Lung (tissue), 12 donors: Measurements from ENCODE around the gene DIP2B. TPM values are rescaled to one million over a fixed set of nuclear protein-coding genes. Genes with fewer than 3 reads are reported as not detected.

Source experiments
- ATAC-seq: fragments of 200-7000 bp; cut with Tn5 transposase; one replicate; pipeline ENCODE4 v1.9.1; 2020; ENCODE audit warnings: moderate number of reproducible peaks; ENCODE audit not compliant: insufficient read depth, low FRiP score
- DNase-seq, 3 donors: peaks; one replicate each; pipeline ENCODE4 v3.0.0-alpha.2; 2013 to 2017
- H3K27ac ChIP-seq, 2 donors: one replicate each; pipeline ENCODE4 v1.5.1; 2013; ENCODE audit warnings: mild to moderate bottlenecking in 2 of 2, moderate library complexity in 2 of 2, control low read depth in 1 of 2, inconsistent platforms in 1 of 2, low read depth in 1 of 2, low read length in 1 of 2
- H3K27me3 ChIP-seq, 3 donors: one replicate each; pipeline ENCODE4 v1.5.1; 2013; ENCODE audit warnings: low read length in 2 of 3; ENCODE audit not compliant: control insufficient read depth in 3 of 3, insufficient read depth in 3 of 3
- H3K36me3 ChIP-seq, 4 donors: one replicate each; pipeline ENCODE4 v1.5.1; 2013; ENCODE audit warnings: low read length in 4 of 4, mild to moderate bottlenecking in 1 of 4, moderate library complexity in 1 of 4; ENCODE audit not compliant: control insufficient read depth in 4 of 4, insufficient read depth in 4 of 4
- H3K4me1 ChIP-seq, 5 donors: one replicate each; pipeline ENCODE4 v1.5.1; 2013; ENCODE audit warnings: low read length in 5 of 5, mild to moderate bottlenecking in 2 of 5, moderate library complexity in 1 of 5; ENCODE audit not compliant: control insufficient read depth in 5 of 5, insufficient read depth in 5 of 5
- H3K4me3 ChIP-seq: one replicate; pipeline ENCODE4 v1.5.1; 2013; ENCODE audit warnings: mild to moderate bottlenecking, control low read depth, moderate library complexity
- H3K9ac ChIP-seq, 2 donors: one replicate each; pipeline ENCODE4 v1.5.1; 2013; ENCODE audit warnings: low read length in 2 of 2, control low read depth in 1 of 2; ENCODE audit not compliant: insufficient read depth in 1 of 2
- H3K9me3 ChIP-seq, 4 donors: one replicate each; pipeline ENCODE4 v1.5.1; 2013; ENCODE audit warnings: low read length in 3 of 4, mild to moderate bottlenecking in 1 of 4, moderate library complexity in 1 of 4; ENCODE audit not compliant: control insufficient read depth in 4 of 4, insufficient read depth in 3 of 4
- CTCF ChIP-seq: IDR thresholded peaks from 2 replicates; pipeline ENCODE4 v1.5.1; 2012; ENCODE audit warnings: mild to moderate bottlenecking; ENCODE audit errors: control extremely low read depth, extremely low read depth
- WGBS, 2 donors: extraction: QIAGEN DNeasy Blood & Tissue Kit; methylation state at CpG; one replicate each; pipeline ENCODE4 v1.1.7; 2013; 5-methylcytosine and 5-hydroxymethylcytosine counted together
- polyA plus RNA-seq, 2 donors: library from polyadenylated mRNA; stranded (reverse); fragments of 200-250 nt; gene quantifications; one replicate each; pipeline ENCODE4 v1.2.1, GENCODE V29; 2013
- total RNA-seq, 2 donors: library from RNA; depleted of rRNA in 1 of 2; stranded (reverse); fragments of >200 nt in 1 of 2; gene quantifications; one replicate each; pipeline ENCODE4 v1.2.1, GENCODE V29; 2014 to 2021
- donor health status: control.
- donor health status: control.
- donor health status: Bipolar disorder and iron deficiency.
- donor health status: healthy.
- donor health status: DM: yes; HTN: yes; CAD: no.

The DIP2B gene
- total and polyA plus RNA-seq, 4 donors, result 4.2 to 55.8 (median 18.6) TPM

GRCh38 chr12:50606675-50607375, 102.0 kb downstream of the DIP2B start:
- Histone ChIP-seq H3K9ac (no peak overlapping the region), H3K27me3 (no peaks in the 10 kb centered on the region), H3K4me1 (peaks cover 0 to 7% (median 2%) of the 10 kb centered on the region in 5 donors), H3K9me3 (no peaks in the 10 kb centered on the region), H3K4me3 (no peak overlapping the region), H3K27ac (no peak overlapping the region), H3K36me3 (peaks cover 0 to 3% (median 0%) of the 10 kb centered on the region in 4 donors)
- DNase-seq (no peak), ATAC-seq (no peak)
- no peak for TF ChIP-seq CTCF
- WGBS, 2 donors, result 84 to 95% methylated on average over 5 of the region's 5 CpGs

- H3K27me3 ChIP-seq, result no peaks in the 10 kb centered on the region
- H3K9me3 ChIP-seq, result no peaks in the 10 kb centered on the region
- WGBS, 2 donors, result 84 to 92% methylated on average over 3 of the region's 3 CpGs
- no peak overlapping the region for H3K27ac ChIP-seq
- no peak for DNase-seq
- no peak for ATAC-seq
- H3K9ac ChIP-seq, result no peak overlapping the region
- H3K36me3 ChIP-seq, result peaks cover 0 to 3% (median 0%) of the 10 kb centered on the region in 4 donors
- TF ChIP-seq CTCF, result no peak
- H3K4me1 ChIP-seq, result peaks cover 0 to 13% (median 4%) of the 10 kb centered on the region in 5 donors
- no peak overlapping the region for H3K4me3 ChIP-seq
Measured at GRCh38 chr12:50609292-50609874, 104.6 kb downstream of the DIP2B start.

- Histone ChIP-seq H3K9ac (no peak overlapping the region), H3K27ac (no peak overlapping the region), H3K4me3 (no peak overlapping the region), H3K36me3 (peaks cover 0 to 3% (median 0%) of the 10 kb centered on the region in 4 donors), H3K27me3 (no peaks in the 10 kb centered on the region), H3K4me1 (peaks cover 0 to 15% (median 6%) of the 10 kb centered on the region in 5 donors), H3K9me3 (no peaks in the 10 kb centered on the region)
- no peak for ATAC-seq
- no peak for DNase-seq
- 100% methylated on average over 1 of the region's 1 CpG for WGBS, 2 donors
- TF ChIP-seq CTCF, result no peak
Measured at GRCh38 chr12:50610171-50610570, 105.4 kb downstream of the DIP2B start.
